Epithelial cell of proximal tubule (primary cell): ENCODE data around the gene KREMEN1. TPM values are rescaled to one million over a fixed set of nuclear protein-coding genes. Genes with fewer than 3 reads are reported as not detected.

ENCODE experiments used
- DNase-seq: peaks from one replicate; pipeline ENCODE4 v3.0.0-alpha.2; 2011; ENCODE audit warnings: low read depth
- H3K4me3 ChIP-seq: 2 replicates; pipeline ENCODE4 v1.5.1; 2011; ENCODE audit warnings: low read depth, mild to moderate bottlenecking, low read length
- total RNA-seq: library from RNA; depleted of rRNA; stranded (reverse); fragments of >200 nt; gene quantifications from 2 replicates; pipeline ENCODE4 v1.2.3, GENCODE V29; 2015
- TF ChIP-seq, protein P1 (sequence below): conservative IDR thresholded peaks from 2 replicates; pipeline ENCODE4 v1.5.1; 2012; ENCODE audit warnings: low read depth, mild to moderate bottlenecking, low read length

The KREMEN1 gene
- total RNA-seq, 1 donor from 2014 or later, result 10.8 TPM

DNA sequence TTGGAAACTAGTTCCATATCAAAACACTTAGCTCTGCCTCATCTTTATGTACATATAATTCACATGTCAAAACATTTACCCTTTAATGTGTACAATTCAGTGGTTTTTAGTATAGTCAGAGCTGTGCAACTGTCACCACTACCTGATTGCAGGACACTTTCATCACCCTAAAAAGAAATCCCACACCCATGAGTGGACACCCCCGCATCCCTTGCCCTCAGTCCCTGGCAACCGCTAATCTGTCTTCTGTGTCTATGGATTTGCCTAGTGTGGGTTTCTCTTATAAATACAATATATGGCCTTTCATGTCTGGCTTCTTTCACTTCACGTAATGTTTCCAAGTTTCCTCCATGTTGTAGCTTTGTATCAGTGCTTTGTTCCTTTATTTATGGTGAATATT, 124.3 kb downstream of the KREMEN1 start:
- DNase-seq, result no peak
- no peak overlapping the region for H3K4me3 ChIP-seq
- TF ChIP-seq, protein P1, sequence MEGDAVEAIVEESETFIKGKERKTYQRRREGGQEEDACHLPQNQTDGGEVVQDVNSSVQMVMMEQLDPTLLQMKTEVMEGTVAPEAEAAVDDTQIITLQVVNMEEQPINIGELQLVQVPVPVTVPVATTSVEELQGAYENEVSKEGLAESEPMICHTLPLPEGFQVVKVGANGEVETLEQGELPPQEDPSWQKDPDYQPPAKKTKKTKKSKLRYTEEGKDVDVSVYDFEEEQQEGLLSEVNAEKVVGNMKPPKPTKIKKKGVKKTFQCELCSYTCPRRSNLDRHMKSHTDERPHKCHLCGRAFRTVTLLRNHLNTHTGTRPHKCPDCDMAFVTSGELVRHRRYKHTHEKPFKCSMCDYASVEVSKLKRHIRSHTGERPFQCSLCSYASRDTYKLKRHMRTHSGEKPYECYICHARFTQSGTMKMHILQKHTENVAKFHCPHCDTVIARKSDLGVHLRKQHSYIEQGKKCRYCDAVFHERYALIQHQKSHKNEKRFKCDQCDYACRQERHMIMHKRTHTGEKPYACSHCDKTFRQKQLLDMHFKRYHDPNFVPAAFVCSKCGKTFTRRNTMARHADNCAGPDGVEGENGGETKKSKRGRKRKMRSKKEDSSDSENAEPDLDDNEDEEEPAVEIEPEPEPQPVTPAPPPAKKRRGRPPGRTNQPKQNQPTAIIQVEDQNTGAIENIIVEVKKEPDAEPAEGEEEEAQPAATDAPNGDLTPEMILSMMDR, result no peak

DNA sequence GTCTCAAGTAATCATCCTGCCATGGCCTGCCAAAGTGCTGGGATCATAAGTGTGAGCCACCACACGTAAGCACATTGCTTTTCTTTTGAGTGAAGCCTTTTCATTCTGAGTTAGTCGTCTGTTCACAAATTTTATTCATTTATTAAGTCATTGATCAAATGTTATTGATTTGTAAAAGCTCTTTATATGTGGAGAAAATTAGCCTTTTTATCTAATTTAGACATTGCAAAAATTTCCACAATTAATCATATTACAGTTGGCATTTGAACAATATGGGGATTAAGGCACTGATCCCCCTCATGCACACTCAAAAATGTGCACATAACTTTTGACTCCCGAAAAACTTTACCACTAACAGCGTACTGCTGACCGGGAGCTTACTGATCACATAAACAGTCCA, 125.4 kb downstream of the KREMEN1 start:
- TF ChIP-seq, protein P1, result no peak
- DNase-seq, result no peak
- no peak overlapping the region for H3K4me3 ChIP-seq

GRCh38 chr22:29199702-29200400, 127.0 kb downstream of the KREMEN1 start:
- no peak for DNase-seq
- no peak overlapping the region for H3K4me3 ChIP-seq
- TF ChIP-seq, protein P1, result no peak

DNA sequence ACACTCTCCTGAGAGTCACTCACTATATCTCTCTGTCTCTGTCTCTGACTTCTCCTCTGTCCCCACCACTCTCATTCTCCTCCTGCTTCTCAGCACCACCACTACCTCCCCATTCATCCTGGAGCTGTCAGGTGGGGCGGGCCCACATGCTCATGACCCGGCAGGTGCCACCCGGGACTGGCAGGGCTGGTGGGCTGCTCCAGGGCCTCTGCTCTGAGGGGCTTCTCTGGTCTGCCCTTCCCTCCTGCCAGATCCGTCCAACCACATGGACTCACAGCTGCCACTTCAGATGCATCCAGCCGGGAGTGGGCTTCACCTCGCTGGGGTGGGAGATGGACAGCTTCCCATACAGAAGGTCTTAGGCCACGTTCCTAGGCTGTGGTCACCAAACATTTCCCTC, 128.1 kb downstream of the KREMEN1 start:
- DNase-seq, result no peak
- TF ChIP-seq, protein P1, result no peak
- no peak overlapping the region for H3K4me3 ChIP-seq

DNA sequence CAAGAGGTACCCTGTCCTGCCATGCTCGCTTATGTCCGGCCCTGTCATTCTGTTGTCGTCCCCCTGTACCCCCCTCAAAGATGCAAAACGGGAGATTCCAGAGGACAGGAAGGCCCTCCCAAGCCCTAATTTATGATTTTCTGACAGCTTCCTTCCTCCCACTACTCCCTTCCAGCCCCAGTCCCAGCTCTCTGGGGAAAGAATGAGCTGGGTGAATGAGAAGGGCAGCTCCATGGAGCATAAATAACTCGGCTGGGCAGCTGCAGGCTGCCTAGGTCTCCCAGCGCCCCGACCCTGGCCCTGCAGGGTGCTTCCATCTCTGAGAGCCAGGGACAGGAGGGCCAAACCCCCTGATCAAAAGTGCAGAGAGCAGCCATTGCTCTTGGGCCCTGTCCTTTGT, 128.9 kb downstream of the KREMEN1 start:
- no peak overlapping the region for H3K4me3 ChIP-seq
- no peak for DNase-seq
- TF ChIP-seq, protein P1, result no peak

DNA sequence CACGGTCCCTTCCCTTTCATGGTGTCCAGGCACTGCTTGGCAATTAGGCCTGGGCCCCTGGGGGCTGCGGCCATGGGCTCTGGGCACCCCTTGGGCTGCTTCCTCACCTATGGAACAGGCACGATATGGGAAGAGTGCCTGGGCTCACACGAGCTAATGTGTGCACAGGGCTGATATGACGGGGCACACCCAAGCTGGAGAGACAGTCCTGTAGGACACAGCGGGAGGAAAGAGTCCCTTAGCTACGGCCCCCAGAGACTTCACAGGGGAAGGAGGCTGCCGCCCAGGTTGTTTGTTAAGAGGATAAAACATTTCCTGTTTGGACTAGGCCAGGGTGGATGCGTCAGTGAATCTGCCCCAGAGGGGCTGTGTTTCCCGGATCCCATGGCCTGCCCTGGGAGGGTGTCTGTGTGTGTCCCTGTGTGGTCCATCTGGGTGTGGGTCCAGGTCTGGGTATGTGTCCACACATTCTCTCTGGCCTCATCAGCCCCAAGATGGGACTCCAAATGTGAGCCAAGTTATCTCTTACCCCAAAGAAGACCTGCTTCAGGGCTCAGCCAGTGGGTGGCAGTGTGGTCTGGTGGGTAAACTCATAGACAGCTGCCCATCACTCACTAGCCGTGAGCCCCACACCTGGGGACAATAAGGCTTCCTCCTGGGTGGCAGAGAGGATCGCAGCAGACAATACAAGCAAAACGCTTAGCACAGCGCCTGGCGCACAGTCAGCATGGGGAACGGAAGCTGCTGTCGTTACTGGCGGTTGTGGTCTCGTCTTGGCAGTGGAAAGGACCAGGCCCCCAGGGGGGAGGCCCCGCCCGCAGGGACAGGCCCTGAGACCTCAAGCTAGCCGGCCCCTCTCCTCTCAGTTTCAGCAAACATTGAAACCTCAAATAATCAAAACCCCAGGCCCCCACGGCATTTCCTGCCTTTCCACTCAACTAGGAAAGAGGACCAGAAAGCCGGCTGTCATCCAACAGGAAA, 129.7 kb downstream of the KREMEN1 start:
- TF ChIP-seq, protein P1, result peak; percentile 53
- H3K4me3 ChIP-seq, result no peak overlapping the region
- no peak for DNase-seq
